GM12864 (cell line): ENCODE measurements around the gene TCF21.

Source experiments
- DNase-seq: peaks from one replicate; pipeline ENCODE4 v3.0.0-alpha.2; 2011; ENCODE audit warnings: low read depth
- H3K4me3 ChIP-seq: 2 replicates; pipeline ENCODE4 v1.5.1; 2011; ENCODE audit warnings: mild to moderate bottlenecking, low read depth, low read length, control low read depth
- TF ChIP-seq, protein P1 (sequence below): IDR thresholded peaks from 2 replicates; pipeline ENCODE4 v1.5.1; 2011; ENCODE audit warnings: low read depth, mild to moderate bottlenecking, moderate library complexity, low read length, control low read depth, inconsistent platforms; ENCODE audit errors: missing control alignments

TCF21 gene

GRCh38 chr6:133871131-133871530 lies 17.8 kb upstream of the TCF21 start:
- no peak for DNase-seq
- TF ChIP-seq, protein P1, sequence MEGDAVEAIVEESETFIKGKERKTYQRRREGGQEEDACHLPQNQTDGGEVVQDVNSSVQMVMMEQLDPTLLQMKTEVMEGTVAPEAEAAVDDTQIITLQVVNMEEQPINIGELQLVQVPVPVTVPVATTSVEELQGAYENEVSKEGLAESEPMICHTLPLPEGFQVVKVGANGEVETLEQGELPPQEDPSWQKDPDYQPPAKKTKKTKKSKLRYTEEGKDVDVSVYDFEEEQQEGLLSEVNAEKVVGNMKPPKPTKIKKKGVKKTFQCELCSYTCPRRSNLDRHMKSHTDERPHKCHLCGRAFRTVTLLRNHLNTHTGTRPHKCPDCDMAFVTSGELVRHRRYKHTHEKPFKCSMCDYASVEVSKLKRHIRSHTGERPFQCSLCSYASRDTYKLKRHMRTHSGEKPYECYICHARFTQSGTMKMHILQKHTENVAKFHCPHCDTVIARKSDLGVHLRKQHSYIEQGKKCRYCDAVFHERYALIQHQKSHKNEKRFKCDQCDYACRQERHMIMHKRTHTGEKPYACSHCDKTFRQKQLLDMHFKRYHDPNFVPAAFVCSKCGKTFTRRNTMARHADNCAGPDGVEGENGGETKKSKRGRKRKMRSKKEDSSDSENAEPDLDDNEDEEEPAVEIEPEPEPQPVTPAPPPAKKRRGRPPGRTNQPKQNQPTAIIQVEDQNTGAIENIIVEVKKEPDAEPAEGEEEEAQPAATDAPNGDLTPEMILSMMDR, result no peak
- no peak overlapping the region for H3K4me3 ChIP-seq

GRCh38 chr6:133873538-133873937 lies 15.4 kb upstream of the TCF21 start:
- TF ChIP-seq, protein P1, result no peak
- no peak for DNase-seq
- H3K4me3 ChIP-seq, result no peak overlapping the region

DNA sequence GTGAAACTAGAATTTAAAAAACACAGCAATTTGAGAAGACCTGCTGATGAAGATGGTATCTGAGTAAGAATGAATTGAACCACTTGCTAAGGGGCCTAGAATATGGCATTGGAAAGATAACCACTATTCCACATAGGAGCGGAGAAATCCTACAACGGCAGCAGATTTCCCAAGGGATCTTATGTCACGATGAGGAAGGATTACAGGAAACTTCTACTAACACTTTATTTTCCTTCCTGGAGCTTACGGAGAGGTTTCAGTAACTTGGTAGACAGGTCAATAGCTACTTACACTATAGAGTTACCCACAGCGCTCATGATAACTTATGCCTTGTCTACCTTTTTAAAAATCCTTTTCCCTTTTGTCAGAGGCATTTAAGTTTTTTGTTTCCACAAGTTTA lies 11.8 kb upstream of the TCF21 start:
- TF ChIP-seq, protein P1, result no peak
- DNase-seq, result no peak
- H3K4me3 ChIP-seq, result no peak overlapping the region

- no peak for DNase-seq
- TF ChIP-seq, protein P1, result no peak
- no peak overlapping the region for H3K4me3 ChIP-seq
These were observed 8.9 kb upstream of the TCF21 start for GRCh38 chr6:133880006-133880405.

GRCh38 chr6:133880896-133881295 lies 8.0 kb upstream of the TCF21 start:
- no peak for DNase-seq
- TF ChIP-seq, protein P1, result no peak
- no peak overlapping the region for H3K4me3 ChIP-seq

DNA sequence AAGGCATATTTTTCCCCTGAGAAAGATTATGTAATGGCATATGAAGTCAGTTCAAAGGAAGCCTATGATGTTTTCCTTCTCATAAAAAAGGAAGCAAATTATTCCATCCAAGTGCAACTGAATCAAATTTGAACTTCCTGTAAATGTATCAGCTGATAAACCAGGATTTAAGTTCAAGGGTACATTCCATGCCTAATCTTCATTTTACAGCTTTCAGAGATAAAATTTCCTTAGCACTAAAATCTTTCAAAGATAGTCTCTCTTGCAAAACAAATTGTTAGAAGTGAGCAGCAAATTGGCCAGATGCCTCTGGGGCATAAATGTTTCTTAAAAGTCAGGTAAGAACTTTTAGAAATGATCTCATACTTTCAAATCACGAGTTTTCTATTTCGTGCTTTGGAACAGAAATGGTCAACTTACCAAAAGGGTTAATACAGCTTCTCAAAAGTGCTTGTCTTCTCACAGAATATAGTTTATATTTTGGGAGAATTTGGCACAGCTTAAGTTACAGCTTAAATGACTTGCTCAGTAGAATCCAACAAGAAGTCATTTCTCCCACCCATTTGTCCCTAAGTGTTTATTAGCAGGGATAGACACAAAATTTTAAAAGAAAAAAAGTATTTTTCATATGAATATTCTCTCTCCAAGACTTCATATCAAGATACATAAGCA lies 2.7 kb upstream of the TCF21 start:
- H3K4me3 ChIP-seq, result no peak overlapping the region
- DNase-seq, result no peak
- TF ChIP-seq, protein P1, result no peak
